Measurements from ENCODE around the gene ACOT11.

GRCh38 chr1:54650417-54650816 lies 102.4 kb downstream of the ACOT11 start:
- TF ChIP-seq RAD21 (IDR thresholded peaks at IDR 0.05; ENCODE audit: low read length) (no peak), POLR2A (IDR thresholded peaks at IDR 0.05; ENCODE audit: low read depth, low read length) (no peak), MAFK (IDR thresholded peaks at IDR 0.05; ENCODE audit: low read depth, low read length) (no peak), CTCF (conservative IDR thresholded peaks at IDR 0.05; ENCODE audit: low read depth, low read length) (no peak), USF2 (IDR thresholded peaks at IDR 0.05; ENCODE audit: low read depth, low read length) (no peak)
